LNCaP clone FGC (cell line): ENCODE results near the gene VSTM2L.

Source experiments
- DNase-seq: peaks from one replicate; pipeline ENCODE4 v3.0.0-alpha.2; 2011; ENCODE audit warnings: low read depth
- H3K4me3 ChIP-seq: 2 replicates; pipeline ENCODE4 v1.5.1; 2011; ENCODE audit warnings: mild to moderate bottlenecking, low read depth, low read length, control low read depth
- CTCF ChIP-seq: IDR thresholded peaks from 2 replicates; pipeline ENCODE4 v1.5.1; 2012; ENCODE audit warnings: mild to moderate bottlenecking; ENCODE audit not compliant: control insufficient read depth, insufficient read depth; ENCODE audit errors: extremely low read depth

The VSTM2L gene

GRCh38 chr20:37878835-37879599 is 23.9 kb upstream of the VSTM2L start:
- no peak overlapping the region for H3K4me3 ChIP-seq
- DNase-seq = no peak
- TF ChIP-seq CTCF = no peak

- no peak for TF ChIP-seq CTCF
- no peak overlapping the region for H3K4me3 ChIP-seq
- DNase-seq = no peak
Observed at GRCh38 chr20:37879843-37880242, 23.1 kb upstream of the VSTM2L start.

- DNase-seq = no peak
- no peak for TF ChIP-seq CTCF
- H3K4me3 ChIP-seq = no peak overlapping the region
Observed at GRCh38 chr20:37880726-37881591, 22.0 kb upstream of the VSTM2L start.

- no peak for DNase-seq
- H3K4me3 ChIP-seq = no peak overlapping the region
- no peak for TF ChIP-seq CTCF
Observed at GRCh38 chr20:37881601-37882343, 21.2 kb upstream of the VSTM2L start.

GRCh38 chr20:37882961-37883712 is 19.8 kb upstream of the VSTM2L start:
- no peak overlapping the region for H3K4me3 ChIP-seq
- no peak for TF ChIP-seq CTCF
- DNase-seq = no peak

- no peak for DNase-seq
- TF ChIP-seq CTCF = no peak
- H3K4me3 ChIP-seq = no peak overlapping the region
Observed at GRCh38 chr20:37885042-37885441, 17.9 kb upstream of the VSTM2L start.
